HG03558 (cell line): ENCODE data around the gene STAG3.

ENCODE experiments used
- ATAC-seq: cut with Tn5 transposase; IDR thresholded peaks from one replicate; pipeline ENCODE4 v1.9.1; 2021; ENCODE audit warnings: moderate number of reproducible peaks; ENCODE audit not compliant: unreplicated experiment; ENCODE audit errors: extremely low read depth

Gene STAG3

DNA sequence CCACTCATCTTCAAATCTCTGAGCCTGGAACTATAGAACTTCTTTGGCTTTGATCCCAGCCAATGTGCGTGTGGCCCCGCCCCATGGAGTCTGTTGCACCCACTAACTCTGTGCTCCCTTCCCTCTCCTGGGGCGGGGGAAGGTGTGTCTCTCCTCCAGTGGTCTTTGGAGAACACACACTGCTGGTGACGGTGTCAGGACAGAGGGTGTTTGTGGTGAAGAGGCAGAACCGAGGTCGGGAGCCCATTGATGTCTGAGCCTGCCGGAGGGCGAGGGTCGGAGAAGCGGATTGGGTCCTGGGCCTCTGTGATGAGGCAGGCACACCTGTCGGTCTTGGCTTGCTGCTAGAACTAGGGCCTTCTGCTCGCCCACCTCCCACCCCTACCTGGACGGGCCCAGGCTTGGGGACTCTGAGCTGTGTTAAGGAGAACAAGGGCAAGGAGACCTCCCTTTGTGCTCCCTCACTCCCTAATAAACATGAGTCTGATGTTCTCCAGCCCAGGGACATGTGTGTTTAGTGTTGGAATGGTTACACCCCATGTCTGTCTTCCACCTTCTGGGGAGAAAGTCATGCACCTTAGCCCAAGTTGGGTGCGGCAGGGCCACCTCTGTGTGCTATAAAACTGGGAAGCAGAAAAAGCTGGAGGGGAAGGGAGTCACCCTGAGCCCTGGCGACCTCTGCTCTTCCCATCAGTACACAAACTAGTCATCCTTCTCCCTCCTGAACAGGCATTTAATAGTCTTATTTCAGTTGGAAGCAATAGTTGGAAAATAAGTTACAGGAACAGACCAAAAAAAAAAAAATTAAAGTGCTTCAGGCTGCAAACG is 23.8 kb upstream of the STAG3 start:
- no peak for ATAC-seq

DNA sequence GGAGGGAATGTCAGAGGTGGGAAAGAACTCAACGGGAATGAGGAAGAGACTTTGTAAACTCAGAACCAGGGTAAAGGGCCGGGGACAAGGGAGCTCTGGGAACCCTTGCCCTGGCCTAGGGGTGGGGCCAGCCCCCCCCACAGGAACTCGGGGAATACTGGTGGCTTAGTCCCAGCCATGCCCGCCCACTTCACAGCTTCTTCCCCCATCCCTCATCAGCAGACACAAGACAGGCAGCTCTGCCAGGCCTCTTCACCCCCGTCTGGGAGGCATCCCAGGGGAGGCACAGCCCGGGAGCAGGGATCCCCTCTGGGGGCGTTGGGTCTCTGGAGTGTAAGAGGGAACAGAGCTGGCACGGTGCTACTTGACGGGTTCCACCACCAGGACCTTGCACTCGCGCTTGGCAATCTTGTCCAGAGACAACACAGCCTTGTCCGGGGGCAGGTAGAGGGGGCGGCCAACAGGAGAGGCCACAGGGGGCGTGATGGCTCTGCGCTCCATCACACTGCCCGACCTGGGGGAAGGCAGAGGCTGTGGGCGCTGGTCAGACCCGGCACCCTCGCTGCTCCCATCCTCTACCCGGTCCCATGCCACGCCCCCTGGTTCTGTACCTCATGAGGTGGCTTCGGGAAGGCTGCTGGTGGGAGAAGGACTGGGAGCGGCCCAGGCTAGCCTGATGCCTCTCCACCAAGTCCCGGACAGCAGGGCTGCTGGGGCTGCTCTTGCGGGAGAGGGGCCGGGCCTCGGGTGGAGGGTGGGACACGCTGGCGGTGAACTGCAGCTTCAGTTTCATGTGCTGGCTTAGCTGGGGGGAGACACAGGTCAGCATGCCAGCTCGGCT is 22.8 kb upstream of the STAG3 start:
- no peak for ATAC-seq

DNA sequence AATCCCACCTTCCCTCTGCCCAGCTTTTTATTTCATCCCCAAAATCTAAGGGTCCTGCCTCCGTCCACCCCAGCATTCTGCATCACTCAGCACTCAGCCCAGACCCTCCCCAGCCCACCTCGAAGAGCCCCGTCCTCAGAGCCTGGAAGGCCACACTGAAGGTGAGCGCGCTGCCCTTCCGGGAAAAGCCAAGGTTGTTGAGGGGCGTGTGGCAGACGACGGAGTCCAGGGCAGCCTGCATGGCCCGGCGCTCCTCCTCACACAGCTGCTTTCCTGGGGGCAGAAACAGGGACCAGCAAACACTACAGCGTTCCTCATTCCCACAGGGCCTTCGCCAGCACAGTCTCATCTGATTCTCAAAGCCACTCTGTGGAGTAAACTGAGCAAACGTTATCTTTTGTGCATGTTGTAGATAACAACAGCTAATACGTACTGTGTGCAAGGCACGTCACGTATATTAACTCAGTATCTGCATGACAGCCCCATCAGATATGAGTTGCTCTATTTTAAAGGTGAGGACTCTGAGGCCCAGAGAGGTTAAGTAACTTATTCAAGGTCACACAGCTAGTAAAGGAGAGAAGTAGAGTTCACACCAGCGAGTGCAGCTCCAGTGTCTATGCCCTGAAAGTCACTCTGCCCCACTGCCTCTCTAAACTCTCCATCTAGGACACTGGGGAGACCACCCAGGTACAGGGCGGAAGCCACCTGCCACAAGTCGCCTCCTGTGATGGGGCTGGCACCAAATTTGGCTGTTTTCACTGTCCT is 22.0 kb upstream of the STAG3 start:
- ATAC-seq = no peak

DNA sequence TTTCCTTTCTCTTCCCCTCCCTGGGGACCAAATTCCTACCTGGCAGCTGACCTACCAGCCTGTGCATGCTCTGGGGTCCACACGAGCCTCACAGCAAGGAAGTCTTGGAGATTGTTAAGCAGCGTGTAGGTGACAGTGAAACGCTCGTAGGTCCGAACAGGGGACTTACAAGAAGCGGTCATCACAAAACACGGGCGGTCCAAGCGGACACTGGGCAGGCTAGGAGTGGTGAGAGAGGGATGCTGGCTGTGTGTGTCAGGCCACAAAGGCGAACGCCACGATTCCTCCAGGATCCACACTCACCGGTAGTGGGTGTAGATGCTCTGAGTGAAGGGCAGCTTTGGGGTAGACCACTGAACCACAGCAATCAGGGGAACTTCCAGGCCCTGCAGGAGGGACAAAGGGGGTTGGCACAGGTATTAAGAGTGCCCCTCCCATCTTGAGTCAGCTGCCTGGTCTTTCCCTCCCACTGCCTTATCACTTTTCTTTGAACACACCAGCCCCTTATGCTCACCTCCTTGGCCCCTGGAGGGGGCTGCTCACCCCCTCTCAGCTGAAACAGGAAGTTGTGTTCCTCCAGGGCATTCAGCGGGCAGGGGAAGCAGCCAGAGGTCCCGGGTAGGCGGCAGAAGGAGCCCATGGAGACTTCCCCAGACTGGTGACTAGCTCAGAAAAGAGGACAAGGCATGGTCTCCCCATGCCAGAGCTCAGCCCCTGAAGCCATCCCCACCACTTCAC is 21.2 kb upstream of the STAG3 start:
- no peak for ATAC-seq

DNA sequence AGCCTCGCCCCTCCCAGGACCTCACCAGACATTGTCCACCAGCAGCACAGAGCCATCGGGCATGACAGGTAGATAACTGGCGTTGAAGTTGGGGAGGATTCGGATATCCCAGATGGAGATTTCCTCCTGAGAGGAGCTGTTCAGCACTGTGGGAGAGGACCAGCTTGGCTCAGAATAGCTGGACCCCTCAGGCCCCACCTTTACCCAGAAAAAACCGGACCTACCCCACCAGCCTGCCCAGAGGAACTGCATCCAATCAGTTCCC is 20.7 kb upstream of the STAG3 start:
- no peak for ATAC-seq

DNA sequence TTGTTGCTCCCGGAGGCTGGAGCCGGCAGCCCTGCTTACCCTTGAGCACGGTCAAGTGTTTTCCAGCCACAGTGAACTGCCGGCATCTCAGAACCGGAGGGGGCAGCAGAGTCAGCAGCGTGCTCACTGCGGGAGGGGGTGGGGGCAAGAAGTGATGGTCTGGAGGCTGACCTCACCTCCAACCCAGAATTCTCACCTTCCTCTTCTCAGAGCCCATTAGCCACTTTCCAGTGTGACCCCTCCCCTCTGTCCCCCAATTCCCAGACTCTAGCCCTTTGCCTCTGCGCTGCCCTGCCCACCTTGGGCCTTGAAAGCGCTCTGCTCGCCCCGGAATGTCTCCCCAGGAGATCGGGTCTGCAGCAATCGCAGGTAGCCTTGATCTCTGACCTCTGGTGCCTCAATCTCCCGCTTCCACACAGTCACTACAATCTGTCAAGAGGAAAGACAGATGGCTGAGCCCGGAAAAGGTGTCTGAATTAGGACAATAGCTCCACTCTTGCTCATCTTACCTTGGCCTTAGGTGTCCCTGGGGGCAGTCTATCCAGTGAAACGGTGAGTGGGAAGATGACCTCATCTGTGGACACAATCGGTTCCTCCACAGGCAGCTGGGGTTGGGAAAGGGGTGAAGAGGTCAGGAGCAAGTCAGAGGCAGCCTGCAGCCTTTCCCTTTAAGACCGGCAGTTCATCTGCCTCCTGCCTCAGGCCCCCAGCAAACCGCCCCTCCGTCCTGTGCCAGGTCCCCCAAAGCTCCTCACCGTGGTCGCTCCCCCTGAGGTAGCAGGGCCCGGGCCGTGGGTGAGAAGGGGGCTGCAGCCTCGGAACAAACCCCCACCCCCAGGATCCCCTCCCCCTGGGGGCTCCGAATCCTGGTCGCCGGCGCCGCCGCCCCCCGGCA is 20.1 kb upstream of the STAG3 start:
- no peak for ATAC-seq

DNA sequence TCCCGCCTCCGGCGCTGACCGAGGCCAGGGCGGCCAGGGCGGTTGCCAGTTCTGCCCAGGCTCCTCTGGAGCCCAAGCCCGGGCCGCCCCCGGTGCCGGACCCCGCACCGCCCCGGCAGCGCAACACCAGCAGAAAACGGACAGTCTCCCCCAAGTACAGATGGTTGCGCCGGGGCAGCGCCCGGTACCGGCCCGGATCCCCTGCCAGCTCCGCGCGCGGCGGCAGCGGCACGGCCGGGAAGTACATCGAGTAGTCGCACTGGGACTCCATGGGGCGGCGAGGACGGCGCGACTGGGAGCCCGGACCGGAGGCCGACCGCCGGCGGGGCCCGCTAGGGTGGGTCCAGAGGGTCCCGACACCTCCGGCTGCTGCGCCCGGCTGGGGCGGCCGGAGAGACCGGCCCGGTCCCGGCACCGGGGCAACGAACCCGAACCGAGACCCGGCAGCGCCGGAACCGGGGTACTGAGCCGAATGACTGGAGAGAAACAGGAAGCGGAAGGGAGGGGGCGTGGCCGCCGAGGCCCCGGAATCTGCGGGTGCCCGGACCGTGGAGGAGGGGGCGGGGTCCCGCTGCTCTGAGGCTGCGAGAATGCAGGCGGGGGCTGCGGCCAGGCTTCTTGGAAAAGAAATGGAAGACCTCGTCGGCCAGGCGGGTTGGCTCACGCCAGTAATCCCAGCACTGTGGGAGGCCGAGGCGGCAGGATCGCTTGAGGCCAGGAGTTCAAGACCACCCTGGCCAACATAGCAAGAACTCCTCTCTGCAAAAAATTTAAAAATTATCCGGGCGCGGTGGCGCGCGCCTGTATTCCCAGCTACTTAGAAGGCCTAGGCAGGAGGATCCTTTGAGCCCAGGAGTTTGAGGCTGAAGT is 19.3 kb upstream of the STAG3 start, which contains the start of gene TRAPPC14:
Gene TRAPPC14 (minus strand): TSS at position 495 of the 870 bp plus-strand sequence. CDS start 224 bp downstream, at position 271.
- ATAC-seq = no peak

DNA sequence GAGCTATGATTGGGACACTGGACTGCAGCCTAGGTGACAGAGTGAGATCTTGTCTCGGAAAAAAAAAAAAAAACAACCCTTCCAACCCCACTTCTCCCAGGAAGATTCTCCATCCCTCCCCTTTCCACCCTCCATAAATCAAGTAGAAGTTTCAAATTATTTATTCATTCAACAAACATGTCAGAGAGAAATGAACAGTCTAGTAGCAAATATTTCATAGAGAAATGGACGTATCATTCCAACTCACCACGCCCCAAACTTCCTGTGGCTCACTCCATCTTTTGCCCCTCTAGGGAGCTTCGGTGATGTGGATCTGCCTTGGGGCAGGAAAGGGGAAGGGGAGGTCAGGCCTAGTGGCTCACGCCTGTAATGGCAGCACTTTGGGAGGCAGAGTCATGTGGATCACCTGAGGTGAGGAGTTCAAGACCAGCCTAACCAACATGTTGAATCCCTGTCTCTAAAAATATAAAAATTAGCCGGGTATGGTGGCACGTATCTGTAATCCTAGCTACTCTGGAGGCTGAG is 18.6 kb upstream of the STAG3 start:
- ATAC-seq = no peak

DNA sequence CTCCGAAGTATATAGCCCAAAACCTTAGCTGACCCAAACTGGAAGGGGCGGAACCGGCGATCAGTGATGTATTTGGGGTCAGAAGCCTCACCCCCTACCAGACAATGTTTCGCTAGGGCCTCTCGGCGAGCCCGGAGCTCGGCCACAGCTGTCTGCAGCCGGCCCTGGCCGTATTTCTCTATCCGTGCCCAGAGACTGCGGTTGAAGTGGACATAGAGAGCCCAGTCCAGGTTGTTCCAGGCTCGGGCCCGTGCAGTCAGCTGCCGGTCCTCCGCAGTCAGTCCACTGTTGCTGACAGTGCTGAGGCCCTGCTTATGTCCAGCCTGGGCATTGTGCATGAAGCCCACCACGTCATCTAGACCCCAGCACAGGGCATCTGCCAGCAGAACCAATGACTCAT is 17.7 kb upstream of the STAG3 start:
- no peak for ATAC-seq

DNA sequence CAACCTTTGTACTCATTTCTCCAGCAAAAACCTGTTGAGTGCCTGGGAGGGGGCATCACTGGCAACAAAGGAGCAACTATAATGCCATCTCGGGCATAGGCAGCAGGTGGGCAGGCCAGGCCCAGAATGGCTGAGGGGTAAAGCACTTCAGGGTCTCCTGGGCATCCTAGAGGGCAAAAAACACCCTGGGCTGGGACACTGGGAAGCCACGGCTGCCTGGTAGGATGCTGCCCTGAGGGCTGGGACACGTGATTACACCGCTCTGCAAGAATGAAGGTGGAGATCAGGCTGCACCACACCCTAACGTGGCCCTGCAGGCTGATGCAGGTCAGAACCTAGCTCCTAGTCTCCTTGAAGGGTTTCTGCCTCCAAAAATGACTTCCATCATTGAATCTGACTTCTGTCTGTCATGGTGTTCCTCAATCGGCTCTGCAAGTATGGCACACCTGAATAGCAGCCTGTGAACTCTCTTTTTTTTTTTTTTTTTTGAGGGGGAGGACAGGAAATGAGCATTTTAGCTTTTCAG is 14.6 kb upstream of the STAG3 start:
- ATAC-seq = no peak

DNA sequence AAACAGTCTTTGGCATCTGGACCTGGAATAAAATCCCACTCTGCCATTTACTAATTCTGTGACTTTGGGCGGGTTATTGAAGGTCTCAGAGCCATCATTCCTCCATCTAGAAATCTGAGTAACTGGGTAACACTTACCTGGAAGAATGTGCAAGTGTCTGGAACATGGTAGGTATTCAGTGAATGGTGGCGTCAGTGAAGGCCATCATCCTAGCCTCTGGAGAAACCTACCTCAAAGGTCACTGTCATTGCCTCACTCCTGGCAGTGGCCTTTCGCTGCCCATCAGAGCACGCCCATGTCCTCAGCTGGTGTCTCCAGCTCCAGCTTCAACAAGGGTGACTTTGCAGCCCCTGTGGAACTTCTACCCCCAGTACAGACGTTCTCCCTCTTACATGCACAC is 13.8 kb upstream of the STAG3 start:
- ATAC-seq = no peak

DNA sequence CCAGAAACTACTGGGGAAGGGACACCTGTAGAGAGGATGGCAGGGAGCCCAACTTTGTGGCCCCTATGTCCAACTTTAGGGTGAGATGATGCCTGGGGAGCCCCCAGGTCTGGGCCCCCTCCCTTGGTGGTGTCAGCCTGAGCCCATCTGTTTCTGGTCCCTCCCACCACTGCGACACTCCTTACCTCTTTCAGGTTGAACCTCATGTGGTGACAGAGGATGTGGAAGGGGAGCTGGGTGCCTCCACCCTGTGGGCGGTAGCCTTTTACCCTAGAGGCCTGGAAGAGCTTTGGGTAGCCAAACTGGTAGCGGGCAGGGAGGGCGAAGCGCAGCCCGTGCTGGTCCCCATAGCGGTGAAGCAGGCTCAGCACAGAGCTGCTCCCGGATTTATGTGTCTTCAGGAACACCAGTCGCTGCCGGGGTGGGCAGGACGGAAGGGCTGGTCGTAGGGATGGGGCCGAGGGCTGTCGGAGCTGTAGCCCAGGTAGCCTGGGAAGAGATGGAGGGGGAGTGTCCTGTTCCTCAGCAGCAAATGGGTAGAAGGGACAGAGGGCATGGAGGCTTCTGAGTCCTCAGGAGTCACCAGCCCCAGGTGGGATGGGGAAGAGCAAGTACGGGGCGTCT is 11.3 kb upstream of the STAG3 start:
- ATAC-seq = no peak

DNA sequence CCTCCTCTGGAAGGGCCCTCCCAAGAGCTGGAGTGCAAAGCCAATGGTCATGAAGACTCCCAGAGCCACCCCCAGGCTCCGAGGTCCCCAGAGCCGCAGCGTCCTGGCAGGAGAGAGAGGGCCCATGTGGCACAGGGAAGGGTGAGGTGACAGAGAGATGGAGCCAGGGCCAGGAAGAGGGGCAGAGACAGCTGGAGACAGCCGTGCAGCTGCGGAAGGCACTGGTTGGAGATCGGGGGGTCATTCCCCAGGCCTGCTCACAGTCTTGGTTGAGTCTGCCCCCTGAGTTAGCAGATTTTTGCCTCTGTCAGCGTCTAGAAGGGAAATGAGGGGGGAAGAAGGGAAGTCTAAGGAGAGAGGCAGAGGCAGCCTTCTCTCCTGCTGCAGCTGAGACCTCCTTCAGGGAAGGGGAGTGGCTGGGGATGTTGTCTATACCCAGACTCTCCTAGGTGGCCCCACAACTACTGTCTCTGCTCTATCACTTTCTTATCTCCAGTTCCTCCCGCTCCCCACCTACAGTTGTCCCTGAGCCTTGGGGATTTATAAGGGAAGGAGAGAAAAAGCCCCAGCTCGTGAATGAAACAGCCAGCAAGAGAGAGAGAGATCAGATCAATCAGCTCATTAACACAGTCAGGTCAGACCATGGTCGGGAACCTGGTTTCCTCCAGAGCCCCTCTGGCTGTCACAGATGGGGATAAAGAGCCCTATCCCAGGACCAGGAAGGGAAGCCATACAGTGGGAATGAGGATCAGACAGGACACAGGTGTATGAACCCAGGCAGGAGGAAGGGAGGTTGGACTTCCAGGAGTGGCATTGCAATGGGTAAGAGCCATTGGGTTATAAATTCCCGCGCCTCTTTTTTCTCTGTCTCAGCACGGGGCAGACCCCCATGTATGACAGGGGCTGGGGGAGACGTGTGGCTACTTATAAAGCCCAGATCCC is 10.5 kb upstream of the STAG3 start:
- ATAC-seq = no peak

DNA sequence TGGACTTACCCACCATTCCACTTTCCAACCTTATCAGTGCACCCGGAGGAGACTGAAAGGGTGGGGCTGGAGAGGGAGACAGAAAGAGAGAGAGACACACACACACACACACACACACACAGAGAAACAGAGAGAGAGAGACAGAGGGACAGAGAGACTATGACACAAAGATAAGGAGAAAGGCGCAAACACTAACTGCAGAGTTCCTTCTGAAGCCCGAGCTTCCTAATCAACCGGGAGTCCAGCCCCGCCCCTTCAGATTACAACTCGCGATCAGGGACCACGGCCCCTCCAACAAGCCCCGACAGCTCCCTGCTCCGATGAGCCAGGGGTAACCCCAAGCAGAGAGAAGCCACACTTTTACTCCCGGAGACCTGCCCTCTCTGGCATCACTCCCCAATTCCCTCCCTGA is 9.8 kb upstream of the STAG3 start:
- ATAC-seq = no peak

DNA sequence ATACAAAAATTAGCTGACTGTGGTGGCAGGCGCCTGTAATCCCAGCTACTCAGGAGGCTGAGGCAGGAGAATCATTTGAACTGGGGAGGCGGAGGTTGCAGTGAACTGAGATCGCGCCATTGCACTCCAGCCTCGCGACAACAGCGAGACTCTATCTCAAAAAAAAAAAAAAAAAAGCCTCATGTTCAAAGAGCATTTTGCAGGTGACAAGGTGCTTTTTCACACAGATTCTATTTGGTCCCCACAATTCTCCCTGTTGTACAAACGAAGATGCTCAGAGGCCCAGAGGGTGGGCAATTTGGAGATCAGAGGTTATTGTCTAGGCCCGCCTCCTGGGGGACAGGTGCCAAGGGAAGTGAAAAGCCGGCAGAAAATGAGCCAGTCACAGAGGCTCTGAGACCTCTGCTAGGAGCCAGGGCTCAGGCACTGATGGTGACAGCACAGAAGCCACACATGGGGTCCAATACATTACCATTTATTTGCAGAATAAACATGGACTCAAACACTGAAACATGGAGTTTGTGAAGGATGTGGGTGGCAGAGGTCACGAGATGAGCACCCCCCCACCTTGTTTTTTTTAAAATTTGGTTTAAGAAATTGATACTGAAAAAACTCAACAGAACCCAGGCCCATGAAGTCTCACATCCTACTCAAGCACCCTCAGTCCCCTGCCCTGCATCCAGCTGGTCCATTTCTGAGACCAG is 8.4 kb upstream of the STAG3 start:
- ATAC-seq = no peak
